Colon (tissue), 2 donors: ENCODE measurements around the gene HNRNPU.
"Not testable (repeated sequence)": the region's sequence is repeated elsewhere in the genome, so short reads cannot be mapped to it uniquely, and the experiment has no call there.

Experiments used
- FAIRE-seq: peaks from 2 replicates; lab custom pipeline; 2012; peaks lifted over from hg19 to GRCh38; lab: Jason Lieb, UNC
- donor health status: control.
- donor health status: control.

The HNRNPU gene

GRCh38 chr1:244840219-244840794, 24.0 kb downstream of the HNRNPU start:
- no peak for FAIRE-seq

GRCh38 chr1:244839656-244840055, 24.7 kb downstream of the HNRNPU start:
- no peak for FAIRE-seq

GRCh38 chr1:244837597-244838258, 26.6 kb downstream of the HNRNPU start:
- no peak for FAIRE-seq

GRCh38 chr1:244836584-244836983, 27.8 kb downstream of the HNRNPU start:
- no peak for FAIRE-seq

GRCh38 chr1:244836135-244836521, 28.2 kb downstream of the HNRNPU start:
- no peak for FAIRE-seq

GRCh38 chr1:244835276-244836134, 28.8 kb downstream of the HNRNPU start, which contains the start of gene COX20:
TSS of gene COX20 (plus strand) at chr1:244835658. CDS start at chr1:244835715, 57 bp downstream.
- FAIRE-seq, result no peak

- no peak for FAIRE-seq
Measured at GRCh38 chr1:244834543-244835275, 29.6 kb downstream of the HNRNPU start.

- FAIRE-seq, result no peak
Measured at GRCh38 chr1:244833734-244834542, 30.4 kb downstream of the HNRNPU start.

GRCh38 chr1:244833260-244833659, 31.1 kb downstream of the HNRNPU start:
- FAIRE-seq, result not testable (repeated sequence)

GRCh38 chr1:244830639-244831038, 33.7 kb downstream of the HNRNPU start:
- no peak for FAIRE-seq

- FAIRE-seq, result no peak
Measured at GRCh38 chr1:244826712-244827111, 37.6 kb downstream of the HNRNPU start.

- FAIRE-seq, result no peak
Measured at GRCh38 chr1:244822878-244823277, 41.5 kb downstream of the HNRNPU start.

- no peak for FAIRE-seq
Measured at GRCh38 chr1:244821134-244821533, 43.2 kb downstream of the HNRNPU start.

- no peak for FAIRE-seq
Measured at GRCh38 chr1:244820131-244820530, 44.2 kb downstream of the HNRNPU start.

GRCh38 chr1:244817415-244817894, 46.9 kb downstream of the HNRNPU start:
- FAIRE-seq, result no peak

- no peak for FAIRE-seq
Measured at GRCh38 chr1:244815600-244816099, 48.7 kb downstream of the HNRNPU start.

GRCh38 chr1:244813327-244813726, 51.0 kb downstream of the HNRNPU start:
- FAIRE-seq, result no peak

GRCh38 chr1:244810221-244810620, 54.1 kb downstream of the HNRNPU start:
- no peak for FAIRE-seq

GRCh38 chr1:244807138-244807537, 57.2 kb downstream of the HNRNPU start:
- FAIRE-seq, result no peak

GRCh38 chr1:244804841-244805240, 59.5 kb downstream of the HNRNPU start:
- no peak for FAIRE-seq
